Fibroblast of skin of left biceps (primary cell): ENCODE data around the gene PTOV1.

Experiments
- DNase-seq, 2 experiments: peaks; one replicate each; pipeline ENCODE4 v3.0.0-alpha.2; 2013; ENCODE audit warnings: low read depth in 2 of 2

PTOV1 gene

DNA sequence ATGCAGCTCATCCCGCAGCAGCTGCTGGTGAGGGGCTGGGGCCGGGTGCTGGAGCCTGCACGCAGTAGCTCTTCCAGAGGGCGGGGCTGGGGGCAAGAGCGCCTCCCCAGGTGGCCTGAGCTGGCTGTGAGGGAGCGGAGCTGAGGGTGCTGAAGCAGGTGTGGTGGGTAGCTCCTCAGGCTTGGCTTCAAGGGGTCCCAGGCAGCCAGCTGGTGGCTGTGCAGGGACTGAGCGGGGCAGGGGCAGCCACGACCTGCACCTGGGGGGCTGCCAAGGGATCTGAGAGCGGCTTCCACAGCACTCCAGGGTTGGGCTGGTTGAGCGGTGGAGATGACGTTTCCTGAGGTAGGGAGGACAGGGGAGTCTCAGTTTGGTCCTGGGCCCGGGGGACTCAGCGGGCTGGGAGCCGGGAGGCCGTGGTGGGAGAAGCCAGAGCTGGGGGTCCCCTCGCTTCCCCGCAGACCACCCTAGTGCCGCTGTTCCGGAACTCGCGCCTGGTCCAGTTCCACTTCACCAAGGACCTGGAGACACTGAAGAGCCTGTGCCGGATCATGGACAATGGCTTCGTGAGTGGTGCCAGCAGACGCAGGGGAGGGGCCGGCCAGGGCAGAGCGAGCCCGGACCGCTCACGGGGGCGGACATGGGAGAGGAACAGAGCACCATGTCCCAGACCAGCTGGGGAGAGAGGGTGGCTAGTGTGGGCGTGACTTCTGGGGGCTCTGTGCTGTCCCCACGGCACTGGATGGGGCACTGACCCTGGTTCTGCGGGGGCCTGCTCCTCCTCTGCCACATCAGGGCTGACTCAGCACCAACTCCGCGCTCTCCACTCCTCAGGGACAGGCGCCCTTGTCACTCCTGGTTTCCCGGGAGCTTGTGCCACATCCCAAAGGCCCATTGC lies 7.4 kb downstream of the PTOV1 start:
- DNase-seq, result no peak

DNA sequence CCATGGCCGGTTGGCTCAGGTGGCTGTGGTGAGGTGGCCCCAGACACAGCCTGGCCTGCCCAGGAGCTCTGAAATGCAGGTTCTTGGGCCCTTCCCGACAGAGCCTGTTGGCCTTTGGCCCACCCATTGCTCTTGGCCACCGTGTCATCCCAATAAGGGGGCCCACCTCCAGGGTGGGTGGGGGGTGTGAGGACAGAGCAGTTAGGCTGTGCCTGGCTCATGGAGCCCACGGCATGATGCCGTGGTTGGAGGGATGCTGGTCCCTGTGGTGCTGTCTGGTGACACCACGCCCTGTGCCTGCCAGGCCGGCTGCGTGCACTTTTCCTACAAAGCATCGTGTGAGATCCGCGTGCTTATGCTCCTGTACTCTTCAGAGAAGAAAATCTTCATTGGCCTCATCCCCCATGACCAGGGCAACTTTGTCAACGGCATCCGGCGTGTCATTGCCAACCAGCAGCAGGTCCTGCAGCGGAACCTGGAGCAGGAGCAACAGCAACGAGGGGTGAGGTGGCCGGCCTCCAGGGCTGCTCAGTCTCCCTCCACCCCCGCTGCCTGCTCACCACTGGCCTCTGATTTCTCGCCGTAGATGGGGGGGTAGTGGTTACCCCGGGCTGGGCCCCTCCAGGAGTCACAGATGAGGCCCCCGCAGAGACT lies 8.8 kb downstream of the PTOV1 start:
- no peak for DNase-seq

DNA sequence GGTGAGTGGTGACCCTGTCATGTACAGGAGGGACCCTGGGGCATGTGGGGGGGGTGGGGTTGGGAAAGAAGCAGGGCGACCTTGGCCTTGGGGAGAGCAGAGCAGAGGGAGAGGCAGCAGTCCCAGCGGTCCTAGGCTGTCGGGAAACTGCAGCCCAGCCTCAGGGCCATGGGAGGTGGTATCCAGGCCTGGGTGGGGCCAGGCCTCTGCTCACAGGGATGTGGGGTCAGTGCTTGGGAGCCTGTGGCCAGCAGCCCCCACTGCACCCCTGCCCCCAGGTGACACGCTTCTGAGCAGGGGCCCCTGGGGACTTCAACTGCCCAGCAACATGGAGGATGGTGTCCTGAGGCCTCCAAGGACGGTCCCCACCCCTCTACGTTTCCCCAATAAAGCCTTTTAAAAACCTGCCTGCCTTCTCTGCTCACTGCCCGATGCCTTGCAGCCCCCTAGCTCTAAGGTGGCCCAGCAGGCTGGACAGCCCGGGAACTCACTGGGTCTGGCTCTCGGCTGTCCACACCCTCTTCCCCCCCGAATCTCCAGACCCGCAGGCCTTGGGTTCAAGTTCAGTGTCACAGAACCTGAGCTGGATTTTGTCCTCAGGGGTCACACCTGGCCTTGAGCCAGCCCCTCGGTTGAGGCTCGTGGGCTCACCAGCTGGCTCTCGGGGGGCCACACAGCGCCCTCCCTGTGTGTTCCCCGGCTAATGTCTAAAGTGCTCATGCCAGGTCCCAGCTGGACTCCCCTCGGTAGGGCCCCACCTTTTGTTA lies 9.6 kb downstream of the PTOV1 start:
- DNase-seq, result no peak

DNA sequence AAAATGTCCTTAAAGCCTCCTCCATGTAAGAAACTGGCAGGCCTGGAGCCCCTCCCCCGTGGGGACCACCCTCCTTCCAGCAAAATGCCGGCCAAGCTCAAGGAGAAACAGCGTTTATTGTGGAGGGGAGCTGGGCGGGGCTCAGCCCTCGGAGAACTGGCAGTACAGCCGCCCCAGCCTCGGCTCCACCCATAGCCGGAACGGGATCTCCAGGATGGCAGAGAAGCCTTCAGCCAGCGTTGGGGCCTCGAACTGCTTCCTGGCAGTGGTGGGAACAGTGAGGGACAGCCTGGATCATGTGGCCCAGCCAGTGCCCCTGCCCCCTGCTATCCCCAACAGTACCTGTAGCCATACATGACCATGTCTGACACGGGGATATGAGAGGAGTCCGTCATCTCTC lies 10.1 kb downstream of the PTOV1 start:
- DNase-seq, result no peak

DNA sequence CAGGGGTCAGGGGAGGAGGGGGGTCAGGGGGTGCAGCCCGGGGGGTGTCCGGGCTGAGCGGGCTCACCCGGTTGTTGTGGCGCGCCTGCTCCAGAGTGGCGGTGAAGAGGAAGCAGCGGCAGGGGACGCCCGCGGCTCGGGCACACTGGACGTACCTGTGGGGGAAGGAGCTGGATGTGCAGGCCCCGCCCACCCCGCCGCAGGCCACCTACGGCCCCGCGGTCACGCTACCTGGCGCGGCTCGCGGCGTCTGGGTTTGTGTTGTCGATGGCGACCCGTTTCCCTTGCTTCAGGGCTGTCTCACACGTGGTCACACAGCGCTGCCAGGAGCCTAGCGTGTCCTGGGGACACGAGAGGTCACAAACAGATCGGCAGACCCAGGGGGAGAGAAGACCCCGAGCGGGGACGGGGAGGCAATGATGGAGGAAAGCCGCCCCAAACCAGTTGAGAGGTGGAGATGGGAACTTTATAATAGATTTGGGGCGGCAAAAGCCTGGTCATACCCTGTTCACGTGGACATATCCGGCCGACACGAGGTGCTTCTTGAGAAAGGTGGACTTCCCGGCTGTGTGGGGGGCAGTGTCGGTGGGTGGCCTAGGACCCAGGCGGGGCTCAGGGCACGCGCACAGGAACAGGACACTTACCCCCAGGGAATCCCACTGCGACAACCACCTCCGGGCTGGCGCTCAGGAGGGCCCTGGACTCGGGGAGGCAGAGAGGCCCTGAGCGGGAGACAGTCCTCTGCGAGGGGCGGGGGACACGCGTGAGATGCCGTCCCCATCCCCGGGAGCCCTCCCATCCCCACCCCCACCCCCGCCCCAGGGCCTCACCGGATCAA lies 10.8 kb downstream of the PTOV1 start:
- no peak for DNase-seq

DNA sequence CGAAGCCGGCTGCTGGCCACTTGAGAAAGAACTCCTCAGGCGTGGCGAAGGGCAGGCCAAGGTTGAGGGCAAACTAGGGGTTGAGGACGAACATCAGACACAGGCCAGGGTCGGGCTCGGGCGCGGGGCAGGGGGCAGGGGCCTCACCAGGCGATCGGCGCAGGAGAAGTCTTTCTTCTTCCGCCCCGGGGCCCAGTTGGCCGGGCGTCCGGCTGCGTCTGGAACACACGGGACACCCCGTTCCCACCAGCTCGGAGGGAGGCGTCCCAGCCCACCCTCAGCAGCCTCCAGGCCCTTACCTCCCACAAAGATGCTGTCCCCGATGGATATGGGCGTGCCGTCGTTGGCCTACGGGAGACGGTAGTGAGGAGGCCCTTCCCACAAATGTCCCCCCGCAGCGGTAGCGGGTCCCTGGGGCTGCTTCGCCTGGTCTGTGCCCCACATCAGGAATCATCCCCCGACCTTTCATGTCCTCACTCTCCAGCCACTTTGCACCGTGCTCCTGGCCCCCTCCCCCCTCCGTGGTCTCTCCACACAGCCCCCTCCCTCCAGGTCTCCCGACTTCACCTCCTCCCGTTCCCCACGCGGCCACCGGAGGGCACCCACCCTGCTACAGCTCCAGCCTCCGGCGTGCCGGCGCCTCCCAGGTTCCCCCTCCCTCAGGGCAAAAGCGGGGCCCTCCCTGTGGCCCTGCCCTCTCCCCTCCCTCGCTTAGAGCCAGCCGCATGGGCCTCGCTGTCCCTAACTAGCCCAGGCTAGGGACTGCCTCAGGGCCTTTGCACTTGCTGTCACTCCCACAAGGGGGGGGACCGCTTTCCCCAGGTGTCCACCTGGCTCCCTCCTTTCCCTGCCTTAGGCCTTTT lies 11.7 kb downstream of the PTOV1 start:
- DNase-seq, result no peak

DNA sequence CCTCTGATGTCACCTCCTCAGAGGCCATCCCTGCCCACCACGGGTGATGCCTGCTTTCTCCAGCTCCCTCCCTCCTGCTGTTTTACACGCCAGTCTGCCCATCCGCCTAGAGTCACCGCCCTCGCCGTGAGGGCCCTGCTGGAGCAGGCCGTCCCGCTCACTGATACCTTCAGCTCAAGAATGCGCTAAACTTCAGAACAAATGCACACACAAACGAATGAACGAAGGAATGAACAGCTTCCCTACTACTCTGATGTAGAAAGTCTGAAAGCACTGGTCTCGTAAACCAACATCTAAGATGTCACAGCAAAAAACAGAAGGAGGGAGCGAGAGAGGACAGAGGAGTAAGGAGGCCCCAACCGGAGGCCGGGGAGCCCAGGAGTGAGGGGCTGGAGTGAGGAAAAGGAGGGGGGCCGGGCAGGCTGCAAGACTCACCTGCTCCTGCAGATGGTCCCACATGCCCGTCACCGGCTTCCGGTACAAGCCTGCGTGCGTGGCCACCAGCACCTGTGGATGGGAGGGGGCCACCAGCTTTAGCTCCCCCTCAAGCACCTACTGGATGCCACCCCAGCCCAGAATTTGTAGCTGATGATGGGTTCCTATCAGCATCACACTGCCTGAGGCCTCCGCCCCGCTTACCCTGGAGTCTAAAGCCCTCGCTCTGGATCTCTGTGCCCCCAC lies 12.4 kb downstream of the PTOV1 start:
- DNase-seq, result no peak

DNA sequence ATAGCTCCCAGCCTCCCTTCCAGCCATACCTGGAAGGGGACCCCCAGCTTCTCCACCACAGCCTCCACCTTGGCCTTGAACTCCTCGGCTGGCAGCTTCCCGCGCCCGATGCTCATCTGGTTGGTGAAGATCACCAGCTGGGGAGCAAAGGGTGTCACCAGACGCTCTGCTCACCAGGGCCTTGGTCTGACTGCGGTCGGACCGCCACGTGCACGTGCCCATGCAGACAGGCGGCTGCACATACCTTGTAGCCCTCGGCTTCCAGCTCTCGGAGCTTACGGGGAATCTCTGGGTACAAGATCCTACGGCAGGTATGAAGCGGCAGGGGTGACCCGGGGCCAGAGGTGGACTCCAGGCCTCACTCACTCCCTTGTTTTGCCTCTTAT lies 13.0 kb downstream of the PTOV1 start:
- no peak for DNase-seq

DNA sequence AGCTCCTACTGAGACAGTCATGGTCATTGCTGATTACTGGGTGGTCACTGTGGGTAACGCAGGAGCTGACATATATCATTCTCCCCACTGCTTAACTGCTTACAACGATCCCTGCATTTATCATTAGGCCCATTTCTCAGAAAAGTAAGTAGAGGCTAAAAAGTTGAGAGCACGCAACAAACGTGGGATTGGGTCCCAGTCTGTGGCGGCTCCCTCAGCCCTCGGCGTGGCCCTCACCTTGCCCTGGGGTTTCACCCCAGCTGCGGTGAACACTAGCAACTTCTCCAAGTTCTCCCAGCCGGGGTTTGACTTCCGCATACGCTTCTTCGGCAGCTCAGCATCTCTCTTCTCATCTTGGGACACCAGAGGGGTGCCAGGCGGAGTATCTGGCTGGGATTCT lies 13.9 kb downstream of the PTOV1 start:
- no peak for DNase-seq

DNA sequence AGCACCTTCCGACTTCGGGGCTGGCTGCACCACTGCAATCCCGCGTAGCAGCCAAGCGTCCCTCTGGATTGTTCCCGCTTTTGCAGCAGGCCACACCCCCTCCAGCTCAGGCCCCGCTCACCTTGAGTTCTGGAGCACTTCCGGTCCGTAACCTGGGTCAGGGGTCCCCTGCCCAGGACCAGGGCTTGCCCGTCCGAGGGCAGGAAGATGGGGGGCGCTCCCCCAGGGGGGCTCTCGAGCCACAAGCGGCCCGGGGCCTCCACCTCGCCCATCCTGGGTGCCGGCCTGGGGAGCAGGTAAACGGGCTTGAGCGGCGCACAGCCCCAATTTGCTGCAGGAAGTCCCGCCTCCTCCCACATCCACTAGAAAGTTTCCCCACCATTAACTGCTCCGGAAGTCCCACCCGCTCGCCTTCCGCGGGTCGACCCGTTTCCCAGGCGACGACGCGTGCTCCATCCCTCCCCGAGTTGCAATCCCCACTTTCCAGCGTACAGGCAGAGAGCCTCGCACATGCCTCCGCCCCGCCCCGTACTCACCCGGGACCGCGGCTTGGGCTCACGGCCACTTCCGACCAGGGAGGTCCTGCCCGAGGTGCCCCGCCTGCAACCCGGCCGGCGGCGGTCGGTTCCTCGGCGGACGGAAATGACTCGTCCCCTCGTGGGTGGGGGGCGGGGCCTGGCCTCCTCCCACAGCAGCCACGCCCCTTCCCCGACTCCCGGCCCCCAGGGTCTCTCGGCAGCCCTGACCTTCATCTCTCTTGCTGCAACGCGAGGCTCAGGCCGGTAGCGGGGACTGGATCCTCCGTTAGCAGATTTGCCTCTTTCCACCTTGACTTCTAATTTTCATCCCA lies 16.2 kb downstream of the PTOV1 start, which contains the start of gene PNKP:
PNKP (minus strand) TSS at position 644 of the 850 bp plus-strand sequence; CDS start at position 272, 372 bp downstream.
- peak; percentile 54 to 58 for DNase-seq

DNA sequence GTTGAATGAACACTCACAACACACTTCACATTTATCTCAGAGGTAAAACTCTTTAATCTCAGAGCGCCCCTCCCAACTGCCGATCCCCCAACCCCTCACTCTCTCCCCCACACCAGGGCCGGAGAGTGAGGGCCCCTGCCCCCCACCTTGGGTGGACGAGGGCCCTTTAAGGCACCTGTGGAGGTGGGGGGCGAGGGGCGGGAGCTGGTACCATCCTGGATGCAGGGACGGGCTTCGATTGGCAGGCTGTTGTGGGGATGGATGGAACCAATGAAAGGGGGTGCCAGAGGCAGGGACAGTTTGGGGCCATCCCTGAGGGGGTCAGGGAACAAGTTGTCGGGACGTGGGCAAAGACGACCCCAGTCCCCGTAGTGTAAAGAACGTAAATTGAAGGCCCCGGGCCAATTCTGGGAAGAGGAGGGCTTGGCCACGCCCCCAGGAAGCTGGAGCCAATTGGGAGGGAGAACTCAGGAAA lies 18.1 kb downstream of the PTOV1 start:
- DNase-seq, result no peak

DNA sequence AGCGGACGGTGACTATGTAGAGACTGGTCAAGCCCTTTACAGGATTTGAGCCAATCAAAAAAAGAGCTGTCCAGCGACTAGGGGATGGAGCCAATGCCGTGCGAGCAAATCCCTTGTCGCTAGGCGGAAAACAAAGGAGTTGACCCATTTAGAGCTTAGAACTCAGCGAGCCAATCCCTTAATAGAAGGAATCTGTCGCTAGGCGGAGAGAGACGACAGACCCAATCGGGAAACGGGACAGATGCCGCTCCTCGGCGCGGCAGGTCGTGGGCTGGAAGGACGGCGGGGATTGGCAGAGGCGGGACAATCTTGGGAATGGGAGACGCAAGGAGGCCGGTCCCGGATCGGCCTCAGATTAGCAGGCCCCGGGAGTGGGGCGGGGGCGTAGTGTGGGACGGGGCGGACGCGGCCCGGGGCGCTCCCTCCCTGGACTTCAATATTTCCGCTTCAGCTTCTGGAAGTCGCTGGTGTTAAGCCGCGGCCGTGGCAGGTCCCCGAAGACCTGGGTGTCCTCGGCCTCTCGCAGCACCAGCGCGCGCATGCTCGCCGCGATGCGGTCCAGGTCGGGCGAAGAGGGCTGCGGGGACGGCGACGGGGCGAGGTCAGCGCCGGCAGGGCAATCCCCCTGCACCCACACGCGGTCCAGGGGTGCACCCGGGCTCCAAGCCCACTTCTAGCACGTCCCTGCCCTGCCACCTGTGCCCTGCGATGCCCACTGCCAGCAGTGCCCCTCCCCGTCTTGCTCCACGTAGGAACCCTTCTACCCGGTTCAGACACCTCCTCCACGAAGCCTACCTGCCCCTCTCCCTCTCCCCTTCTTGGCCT lies 18.7 kb downstream of the PTOV1 start:
- DNase-seq, result peak; percentile 100

DNA sequence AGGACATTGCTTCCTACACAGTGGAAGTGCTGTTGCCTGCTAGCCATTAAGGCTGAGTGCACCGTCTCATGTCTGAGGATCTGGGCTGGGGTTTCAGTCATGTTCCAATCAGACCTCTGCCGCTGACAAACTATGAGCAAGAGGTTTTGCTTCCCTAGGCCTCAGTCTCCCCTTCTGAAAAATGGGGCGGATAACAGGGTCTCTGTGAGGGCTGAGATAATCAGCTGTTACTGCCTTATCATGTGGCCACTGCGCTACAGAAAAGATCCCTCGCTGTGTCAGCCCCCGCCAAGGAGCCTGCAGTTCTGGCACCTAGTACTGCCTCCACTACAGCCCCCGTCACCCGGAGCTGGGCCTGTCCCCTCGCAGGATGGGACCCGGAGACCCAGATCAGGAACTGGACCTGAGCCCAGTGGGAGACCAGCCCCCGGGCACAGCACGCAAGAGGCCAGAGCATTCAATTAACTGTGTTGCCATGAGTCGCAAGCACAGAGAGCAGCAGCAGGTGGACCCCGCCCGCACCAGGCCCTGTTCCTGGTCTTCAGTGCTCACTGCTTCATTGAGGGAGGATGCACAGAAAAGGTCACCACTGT lies 19.4 kb downstream of the PTOV1 start:
- no peak for DNase-seq

DNA sequence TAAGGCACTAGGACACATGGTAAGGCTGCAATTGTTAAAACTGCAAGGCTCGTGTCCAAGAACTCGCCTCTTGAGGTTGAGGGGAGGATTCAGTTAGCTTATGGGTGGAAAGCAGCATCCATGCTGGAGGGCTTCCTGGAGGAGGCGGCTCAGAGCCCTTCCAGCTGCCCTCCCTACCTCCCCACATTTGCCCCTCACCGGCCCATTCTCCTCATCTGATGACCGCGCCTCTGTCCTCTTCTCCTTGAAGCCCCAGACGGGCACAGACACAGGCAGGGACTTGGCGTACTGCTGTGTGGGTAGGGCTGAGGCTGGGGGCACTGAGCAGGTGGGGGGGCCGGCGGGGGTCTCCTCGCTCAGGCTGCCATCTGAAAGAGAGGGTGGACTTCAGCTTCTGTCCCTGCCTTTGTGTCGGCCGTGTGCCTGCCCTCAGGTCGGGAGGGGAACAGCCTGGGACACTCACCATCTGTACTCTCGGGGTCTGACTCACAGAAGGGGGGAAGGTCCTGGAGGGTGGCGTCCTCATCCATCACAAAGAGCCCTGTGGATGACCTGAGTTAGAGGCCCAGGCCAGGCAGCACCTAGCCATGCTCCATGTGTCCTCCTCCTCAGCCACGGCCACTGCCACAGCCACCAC lies 20.5 kb downstream of the PTOV1 start:
- DNase-seq, result no peak

DNA sequence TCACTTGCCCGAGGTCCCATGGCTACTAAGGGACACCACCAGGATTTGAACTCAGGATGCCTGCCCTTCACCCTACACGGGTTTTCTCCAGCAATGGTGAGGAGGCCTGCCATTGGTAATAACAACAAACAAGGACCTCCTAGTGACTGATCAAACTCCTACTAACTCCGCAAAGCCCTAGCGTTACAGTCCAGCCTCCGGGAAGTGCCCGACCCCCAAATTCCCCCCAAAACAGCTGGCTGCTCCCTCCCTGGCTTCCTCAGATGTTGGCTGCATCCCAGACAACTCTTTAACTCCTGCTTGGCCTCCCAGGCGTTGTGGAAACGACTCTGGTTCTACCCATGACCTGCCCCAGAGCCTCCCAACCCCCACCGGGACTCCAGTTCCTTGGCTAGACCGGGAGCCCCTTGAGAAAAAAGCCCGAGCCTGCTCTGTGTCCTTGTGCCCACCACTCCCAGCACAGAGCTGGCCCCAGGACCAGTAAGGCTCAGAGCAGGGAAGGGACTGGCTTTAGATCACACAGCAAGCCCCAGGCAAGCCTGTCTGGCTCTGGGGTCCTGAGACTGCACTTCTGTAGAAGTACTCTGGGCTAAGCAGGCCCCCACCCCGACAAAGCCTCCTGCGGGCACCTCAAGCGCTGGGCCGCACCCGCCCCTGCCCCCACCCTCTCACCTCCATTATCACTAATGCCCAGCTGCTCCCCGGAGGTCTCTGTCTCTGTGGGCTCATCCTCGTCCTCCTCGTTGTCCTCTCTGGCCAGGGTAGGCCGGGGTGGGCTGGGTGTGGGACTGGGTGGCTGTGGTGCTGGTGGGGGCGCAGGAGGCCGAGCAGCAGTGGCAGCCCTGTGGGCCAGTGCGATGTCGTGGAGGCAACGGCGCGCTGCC lies 21.5 kb downstream of the PTOV1 start:
- no peak for DNase-seq

DNA sequence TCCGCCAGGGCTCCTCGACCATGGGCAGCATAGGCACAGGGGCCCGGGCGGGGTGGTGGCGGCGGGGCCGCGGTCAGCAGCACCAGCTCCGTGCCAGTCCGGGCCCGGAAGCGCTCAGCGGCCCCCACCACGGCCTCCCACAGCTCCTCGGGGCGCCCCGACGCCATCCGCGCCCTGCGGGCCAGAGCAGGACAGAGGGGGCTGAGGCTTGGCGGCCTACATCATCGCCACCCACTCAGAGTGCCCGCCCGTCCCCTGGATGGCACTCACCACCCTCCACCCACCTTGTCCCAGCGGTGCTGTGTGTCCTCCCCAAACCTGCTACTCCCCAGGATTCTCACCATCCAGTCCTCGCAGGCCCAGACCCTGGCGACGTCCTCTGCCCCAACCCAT lies 22.2 kb downstream of the PTOV1 start:
- DNase-seq, result no peak
